Liver (tissue), 9 donors: ENCODE measurements around the gene ERGIC3. TPM values are rescaled to one million over a fixed set of nuclear protein-coding genes. Genes with fewer than 3 reads are reported as not detected.

Source experiments
- DNase-seq: peaks from one replicate; pipeline ENCODE4 v3.0.0-alpha.2; 2017; ENCODE audit warnings: low spot score
- H3K27ac ChIP-seq, 2 donors: one replicate each; pipeline ENCODE4 v1.7.0; 2013; ENCODE audit warnings: inconsistent platforms in 2 of 2, low read length in 2 of 2, control low read depth in 1 of 2, low read depth in 1 of 2, mild to moderate bottlenecking in 1 of 2
- H3K27me3 ChIP-seq, 4 donors: one replicate each; pipeline versions ENCODE4 v1.6.1 to v1.7.0; 2013; ENCODE audit warnings: low read length in 3 of 4, inconsistent platforms in 1 of 4, mild to moderate bottlenecking in 1 of 4, moderate library complexity in 1 of 4; ENCODE audit not compliant: control insufficient read depth in 4 of 4, insufficient read depth in 4 of 4
- H3K36me3 ChIP-seq, 4 donors: one replicate each; pipeline versions ENCODE4 v1.6.1 to v1.7.0; 2013; ENCODE audit warnings: low read length in 3 of 4, mild to moderate bottlenecking in 3 of 4, low read depth in 1 of 4, moderate library complexity in 1 of 4; ENCODE audit not compliant: control insufficient read depth in 4 of 4, insufficient read depth in 3 of 4
- H3K4me1 ChIP-seq, 4 donors: one replicate each; pipeline versions ENCODE4 v1.6.1 to v1.7.0; 2013; ENCODE audit warnings: low read length in 3 of 4, mild to moderate bottlenecking in 3 of 4, moderate library complexity in 1 of 4; ENCODE audit not compliant: control insufficient read depth in 4 of 4, insufficient read depth in 4 of 4
- H3K4me3 ChIP-seq, 3 donors: one replicate each; pipeline versions ENCODE4 v1.6.1 to v1.7.0; 2013; ENCODE audit warnings: low read length in 3 of 3, control low read depth in 1 of 3, low read depth in 1 of 3, mild to moderate bottlenecking in 1 of 3
- H3K9ac ChIP-seq, 2 donors: one replicate each; pipeline ENCODE4 v1.7.0; 2013; ENCODE audit warnings: low read length in 2 of 2, mild to moderate bottlenecking in 2 of 2, moderate library complexity in 2 of 2, control low read depth in 1 of 2, low read depth in 1 of 2
- H3K9me3 ChIP-seq, 4 donors: one replicate each; pipeline versions ENCODE4 v1.6.1 to v1.7.0; 2013; ENCODE audit warnings: low read length in 3 of 4; ENCODE audit not compliant: control insufficient read depth in 4 of 4
- EGR1 ChIP-seq, 2 donors: IDR thresholded peaks; 2 replicates each; pipeline ENCODE4 v1.6.1; 2016 to 2018; ENCODE audit warnings: antibody characterized with exemption in 2 of 2, low read depth in 2 of 2
- FOXA1 ChIP-seq: IDR thresholded peaks from 2 replicates; pipeline ENCODE4 v1.6.1; 2016; ENCODE audit warnings: antibody characterized with exemption
- FOXA2 ChIP-seq: IDR thresholded peaks from 2 replicates; pipeline ENCODE4 v1.6.1; 2016; ENCODE audit warnings: antibody characterized with exemption
- GABPA ChIP-seq, 2 donors: IDR thresholded peaks in 1 of 2; conservative IDR thresholded peaks in 1 of 2; 2 replicates each; pipeline ENCODE4 v1.6.1; 2016; ENCODE audit warnings: antibody characterized with exemption in 2 of 2, mild to moderate bottlenecking in 1 of 2, moderate library complexity in 1 of 2
- HNF4A ChIP-seq, 2 donors: conservative IDR thresholded peaks; 2 replicates each; pipeline ENCODE4 v1.6.1; 2016; ENCODE audit warnings: antibody characterized with exemption in 2 of 2, mild to moderate bottlenecking in 2 of 2
- HNF4G ChIP-seq: IDR thresholded peaks from 2 replicates; pipeline ENCODE4 v1.6.1; 2016; ENCODE audit warnings: antibody characterized with exemption
- JUND ChIP-seq, 2 donors: IDR thresholded peaks; 2 replicates each; pipeline ENCODE4 v1.6.1; 2016; ENCODE audit warnings: antibody characterized with exemption in 2 of 2
- NR2F2 ChIP-seq: IDR thresholded peaks from 2 replicates; pipeline ENCODE4 v1.6.1; 2016; ENCODE audit warnings: antibody characterized with exemption
- RAD21 ChIP-seq, 2 donors: IDR thresholded peaks; 2 replicates each; pipeline ENCODE4 v1.6.1; 2016; ENCODE audit warnings: antibody characterized with exemption in 2 of 2, mild to moderate bottlenecking in 2 of 2
- RXRA ChIP-seq, 2 donors: IDR thresholded peaks; 2 replicates each; pipeline ENCODE4 v1.6.1; 2017 to 2018; ENCODE audit warnings: antibody characterized with exemption in 2 of 2, mild to moderate bottlenecking in 1 of 2
- SP1 ChIP-seq: IDR thresholded peaks from 2 replicates; pipeline ENCODE4 v1.6.1; 2018; ENCODE audit warnings: antibody characterized with exemption, mild to moderate bottlenecking
- TAF1 ChIP-seq: conservative IDR thresholded peaks from 2 replicates; pipeline ENCODE4 v1.6.1; 2016; ENCODE audit warnings: antibody characterized with exemption, mild to moderate bottlenecking
- YY1 ChIP-seq: IDR thresholded peaks from 2 replicates; pipeline ENCODE4 v1.6.1; 2016; ENCODE audit warnings: antibody characterized with exemption, mild to moderate bottlenecking
- WGBS: extraction: QIAGEN DNeasy Blood & Tissue Kit; methylation state at CpG from one replicate; pipeline ENCODE4 v1.1.7; 2013; 5-methylcytosine and 5-hydroxymethylcytosine counted together
- polyA plus RNA-seq, 2 donors: library from polyadenylated mRNA; stranded (reverse) in 1 of 2; unstranded in 1 of 2; fragments of 200-250 nt in 1 of 2; fragments of >200 nt in 1 of 2; fragmentation: Nextera tagmentation in 1 of 2; extraction: Ambion mirVana in 1 of 2; gene quantifications; one replicate each; pipeline versions ENCODE4 v1.2.1 to v1.2.3, GENCODE V29; 2013 to 2015
- total RNA-seq, 2 donors: library from RNA; depleted of rRNA; stranded (reverse); fragments of >200 nt; gene quantifications; one replicate each; pipeline ENCODE4 v1.2.3, GENCODE V29; 2014
- TF ChIP-seq, protein P1 (sequence below): fragments of 150-350 bp; IDR thresholded peaks from 2 replicates; pipeline ENCODE4 v1.5.1; 2017; ENCODE audit warnings: improper control_type of control experiment, low read depth, low read length; ENCODE audit not compliant: missing input control
- TF ChIP-seq, protein P2 (sequence below): IDR thresholded peaks from 2 replicates; pipeline ENCODE4 v1.6.1; 2016; ENCODE audit warnings: antibody characterized with exemption
- TF ChIP-seq, protein P3 (sequence below): IDR thresholded peaks from 2 replicates; pipeline ENCODE4 v1.6.1; 2016; ENCODE audit warnings: antibody characterized with exemption
- TF ChIP-seq, protein P4 (sequence below): IDR thresholded peaks from 2 replicates; pipeline ENCODE4 v1.6.1; 2016; ENCODE audit warnings: antibody characterized with exemption
- TF ChIP-seq, protein P5 (sequence below): IDR thresholded peaks from 2 replicates; pipeline ENCODE4 v1.6.1; 2016; ENCODE audit warnings: antibody characterized with exemption, mild to moderate bottlenecking
- donor health status: healthy.
- donor health status: healthy.
- donor health status: healthy.
- donor health status: healthy.
- donor health status: healthy.

Gene ERGIC3
- total and polyA plus RNA-seq, 4 donors = 110 to 167 (median 120) TPM

DNA sequence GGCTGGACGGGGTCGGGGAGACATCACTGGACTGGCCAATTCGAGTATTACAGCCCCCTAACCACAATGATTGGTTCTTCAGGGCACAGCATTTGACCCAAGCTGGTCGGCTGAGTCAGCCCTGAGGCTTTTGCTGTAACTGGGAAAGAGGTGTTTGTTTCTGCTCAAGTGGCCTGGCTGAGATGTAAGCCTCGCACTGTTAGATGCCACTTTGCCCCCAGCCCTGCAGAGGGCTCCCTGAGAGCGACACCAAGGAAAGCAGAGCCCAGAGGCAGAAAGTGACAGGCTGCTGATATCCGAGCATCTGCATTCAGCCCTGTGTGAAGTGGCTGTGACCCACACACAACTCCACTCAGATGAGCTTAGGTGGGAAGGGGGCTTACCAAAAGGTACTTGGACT lies 19.4 kb downstream of the ERGIC3 start:
- Histone ChIP-seq H3K9me3 (no peaks in the 10 kb centered on the region), H3K27me3 (no peaks in the 10 kb centered on the region), H3K4me1 (no peaks in the 10 kb centered on the region), H3K4me3 (no peak overlapping the region), H3K9ac (no peak overlapping the region), H3K36me3 (peaks cover 6 to 12% (median 10%) of the 10 kb centered on the region in 4 donors), H3K27ac (no peak overlapping the region)
- 28% methylated on average over 7 of the region's 7 CpGs for WGBS
- TF ChIP-seq HNF4A (conservative IDR thresholded peaks at IDR 0.05) (no peak), JUND (IDR thresholded peaks at IDR 0.05) (no peak), RAD21 (IDR thresholded peaks at IDR 0.05) (peak; percentile 60 to 68)
- TF ChIP-seq, protein P1, sequence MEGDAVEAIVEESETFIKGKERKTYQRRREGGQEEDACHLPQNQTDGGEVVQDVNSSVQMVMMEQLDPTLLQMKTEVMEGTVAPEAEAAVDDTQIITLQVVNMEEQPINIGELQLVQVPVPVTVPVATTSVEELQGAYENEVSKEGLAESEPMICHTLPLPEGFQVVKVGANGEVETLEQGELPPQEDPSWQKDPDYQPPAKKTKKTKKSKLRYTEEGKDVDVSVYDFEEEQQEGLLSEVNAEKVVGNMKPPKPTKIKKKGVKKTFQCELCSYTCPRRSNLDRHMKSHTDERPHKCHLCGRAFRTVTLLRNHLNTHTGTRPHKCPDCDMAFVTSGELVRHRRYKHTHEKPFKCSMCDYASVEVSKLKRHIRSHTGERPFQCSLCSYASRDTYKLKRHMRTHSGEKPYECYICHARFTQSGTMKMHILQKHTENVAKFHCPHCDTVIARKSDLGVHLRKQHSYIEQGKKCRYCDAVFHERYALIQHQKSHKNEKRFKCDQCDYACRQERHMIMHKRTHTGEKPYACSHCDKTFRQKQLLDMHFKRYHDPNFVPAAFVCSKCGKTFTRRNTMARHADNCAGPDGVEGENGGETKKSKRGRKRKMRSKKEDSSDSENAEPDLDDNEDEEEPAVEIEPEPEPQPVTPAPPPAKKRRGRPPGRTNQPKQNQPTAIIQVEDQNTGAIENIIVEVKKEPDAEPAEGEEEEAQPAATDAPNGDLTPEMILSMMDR = peak; percentile 17
- no peak for DNase-seq

DNA sequence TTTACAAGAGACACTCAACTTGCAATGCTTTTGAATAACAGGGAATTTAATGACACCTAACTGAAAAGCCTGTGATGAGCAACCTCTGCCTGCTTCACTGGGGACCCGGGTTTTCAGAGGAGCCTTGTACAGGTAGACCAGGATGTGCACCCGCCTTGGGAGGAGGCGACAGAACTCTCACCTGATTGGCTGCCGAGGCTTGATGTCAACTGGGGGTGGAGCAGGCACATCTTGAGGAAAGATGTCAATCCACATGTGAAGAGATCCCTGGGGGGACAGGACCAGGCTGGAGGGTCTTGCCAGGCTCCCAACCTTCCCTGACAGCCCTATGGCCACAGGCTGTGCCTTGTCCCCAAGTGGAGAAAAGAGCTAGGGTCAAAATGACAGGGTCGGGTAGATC lies 19.8 kb downstream of the ERGIC3 start:
- Histone ChIP-seq H3K4me1 (no peaks in the 10 kb centered on the region), H3K27ac (no peak overlapping the region), H3K9me3 (no peaks in the 10 kb centered on the region), H3K4me3 (no peak overlapping the region), H3K36me3 (peaks cover 6 to 8% (median 7%) of the 10 kb centered on the region in 4 donors), H3K27me3 (no peaks in the 10 kb centered on the region), H3K9ac (no peak overlapping the region)
- WGBS = 60% methylated on average over 5 of the region's 5 CpGs
- no peak for DNase-seq
- TF ChIP-seq RXRA (IDR thresholded peaks at IDR 0.05) (no peak), YY1 (no peak), EGR1 (IDR thresholded peaks at IDR 0.05; ENCODE audit: low read depth in 2 of 2) (no peak), HNF4A (conservative IDR thresholded peaks at IDR 0.05) (no peak), SP1 (no peak), FOXA1 (no peak), TAF1 (no peak), NR2F2 (no peak), GABPA (IDR thresholded peaks at IDR 0.05 in 1 of 2, conservative IDR thresholded peaks at IDR 0.05 in 1 of 2) (no peak), FOXA2 (no peak), RAD21 (IDR thresholded peaks at IDR 0.05) (no peak), HNF4G (no peak)
- TF ChIP-seq, protein P1 = no peak
- TF ChIP-seq, protein P2, sequence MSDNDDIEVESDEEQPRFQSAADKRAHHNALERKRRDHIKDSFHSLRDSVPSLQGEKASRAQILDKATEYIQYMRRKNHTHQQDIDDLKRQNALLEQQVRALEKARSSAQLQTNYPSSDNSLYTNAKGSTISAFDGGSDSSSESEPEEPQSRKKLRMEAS = no peak
- TF ChIP-seq, protein P3, sequence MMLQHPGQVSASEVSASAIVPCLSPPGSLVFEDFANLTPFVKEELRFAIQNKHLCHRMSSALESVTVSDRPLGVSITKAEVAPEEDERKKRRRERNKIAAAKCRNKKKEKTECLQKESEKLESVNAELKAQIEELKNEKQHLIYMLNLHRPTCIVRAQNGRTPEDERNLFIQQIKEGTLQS = no peak
- TF ChIP-seq, protein P4, sequence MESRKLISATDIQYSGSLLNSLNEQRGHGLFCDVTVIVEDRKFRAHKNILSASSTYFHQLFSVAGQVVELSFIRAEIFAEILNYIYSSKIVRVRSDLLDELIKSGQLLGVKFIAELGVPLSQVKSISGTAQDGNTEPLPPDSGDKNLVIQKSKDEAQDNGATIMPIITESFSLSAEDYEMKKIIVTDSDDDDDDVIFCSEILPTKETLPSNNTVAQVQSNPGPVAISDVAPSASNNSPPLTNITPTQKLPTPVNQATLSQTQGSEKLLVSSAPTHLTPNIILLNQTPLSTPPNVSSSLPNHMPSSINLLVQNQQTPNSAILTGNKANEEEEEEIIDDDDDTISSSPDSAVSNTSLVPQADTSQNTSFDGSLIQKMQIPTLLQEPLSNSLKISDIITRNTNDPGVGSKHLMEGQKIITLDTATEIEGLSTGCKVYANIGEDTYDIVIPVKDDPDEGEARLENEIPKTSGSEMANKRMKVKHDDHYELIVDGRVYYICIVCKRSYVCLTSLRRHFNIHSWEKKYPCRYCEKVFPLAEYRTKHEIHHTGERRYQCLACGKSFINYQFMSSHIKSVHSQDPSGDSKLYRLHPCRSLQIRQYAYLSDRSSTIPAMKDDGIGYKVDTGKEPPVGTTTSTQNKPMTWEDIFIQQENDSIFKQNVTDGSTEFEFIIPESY = no peak
- TF ChIP-seq, protein P5, sequence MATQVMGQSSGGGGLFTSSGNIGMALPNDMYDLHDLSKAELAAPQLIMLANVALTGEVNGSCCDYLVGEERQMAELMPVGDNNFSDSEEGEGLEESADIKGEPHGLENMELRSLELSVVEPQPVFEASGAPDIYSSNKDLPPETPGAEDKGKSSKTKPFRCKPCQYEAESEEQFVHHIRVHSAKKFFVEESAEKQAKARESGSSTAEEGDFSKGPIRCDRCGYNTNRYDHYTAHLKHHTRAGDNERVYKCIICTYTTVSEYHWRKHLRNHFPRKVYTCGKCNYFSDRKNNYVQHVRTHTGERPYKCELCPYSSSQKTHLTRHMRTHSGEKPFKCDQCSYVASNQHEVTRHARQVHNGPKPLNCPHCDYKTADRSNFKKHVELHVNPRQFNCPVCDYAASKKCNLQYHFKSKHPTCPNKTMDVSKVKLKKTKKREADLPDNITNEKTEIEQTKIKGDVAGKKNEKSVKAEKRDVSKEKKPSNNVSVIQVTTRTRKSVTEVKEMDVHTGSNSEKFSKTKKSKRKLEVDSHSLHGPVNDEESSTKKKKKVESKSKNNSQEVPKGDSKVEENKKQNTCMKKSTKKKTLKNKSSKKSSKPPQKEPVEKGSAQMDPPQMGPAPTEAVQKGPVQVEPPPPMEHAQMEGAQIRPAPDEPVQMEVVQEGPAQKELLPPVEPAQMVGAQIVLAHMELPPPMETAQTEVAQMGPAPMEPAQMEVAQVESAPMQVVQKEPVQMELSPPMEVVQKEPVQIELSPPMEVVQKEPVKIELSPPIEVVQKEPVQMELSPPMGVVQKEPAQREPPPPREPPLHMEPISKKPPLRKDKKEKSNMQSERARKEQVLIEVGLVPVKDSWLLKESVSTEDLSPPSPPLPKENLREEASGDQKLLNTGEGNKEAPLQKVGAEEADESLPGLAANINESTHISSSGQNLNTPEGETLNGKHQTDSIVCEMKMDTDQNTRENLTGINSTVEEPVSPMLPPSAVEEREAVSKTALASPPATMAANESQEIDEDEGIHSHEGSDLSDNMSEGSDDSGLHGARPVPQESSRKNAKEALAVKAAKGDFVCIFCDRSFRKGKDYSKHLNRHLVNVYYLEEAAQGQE = no peak
